Measurements from ENCODE around the gene DPF3.

The DPF3 gene

GRCh38 chr14:72847721-72848120, 46.2 kb downstream of the DPF3 start:
- DNase-seq: no peak

GRCh38 chr14:72845683-72846082, 48.2 kb downstream of the DPF3 start:
- intact Hi-C loops (cut with DNase I): no loop called here
- DNase-seq: no peak

More at GRCh38 chr14:72847721-72848120, 46.2 kb downstream of the DPF3 start:
- intact Hi-C loops (cut with DNase I): no loop called here

GRCh38 chr14:72845196-72845595, 48.7 kb downstream of the DPF3 start:
- intact Hi-C loops (cut with DNase I): no loop called here
- no peak for DNase-seq

- intact Hi-C loops (cut with DNase I): no loop called here
- DNase-seq: no peak
Observed at GRCh38 chr14:72844524-72844923, 49.4 kb downstream of the DPF3 start.

- no peak for DNase-seq
Observed at GRCh38 chr14:72839753-72840607, 53.9 kb downstream of the DPF3 start.

GRCh38 chr14:72839351-72839750, 54.5 kb downstream of the DPF3 start:
- intact Hi-C loops (cut with DNase I): no loop called here
- DNase-seq: no peak

More at GRCh38 chr14:72839753-72840607, 53.9 kb downstream of the DPF3 start:
- intact Hi-C loops (cut with DNase I): no loop called here

GRCh38 chr14:72836085-72836484, 57.8 kb downstream of the DPF3 start:
- intact Hi-C loops (cut with DNase I): no loop called here
- no peak for DNase-seq

GRCh38 chr14:72833174-72833573, 60.7 kb downstream of the DPF3 start:
- DNase-seq: no peak
- intact Hi-C loops (cut with DNase I): no loop called here

- intact Hi-C loops (cut with DNase I): no loop called here
- DNase-seq: no peak
Observed at GRCh38 chr14:72830786-72831594, 62.9 kb downstream of the DPF3 start.

- DNase-seq: no peak
- intact Hi-C loops (cut with DNase I): no loop called here
Observed at GRCh38 chr14:72830356-72830755, 63.5 kb downstream of the DPF3 start.

- intact Hi-C loops (cut with DNase I): no loop called here
- no peak for DNase-seq
Observed at GRCh38 chr14:72828604-72829003, 65.3 kb downstream of the DPF3 start.

- DNase-seq: no peak
- intact Hi-C loops (cut with DNase I): no loop called here
Observed at GRCh38 chr14:72826039-72826438, 67.9 kb downstream of the DPF3 start.

- intact Hi-C loops (cut with DNase I): no loop called here
- no peak for DNase-seq
Observed at GRCh38 chr14:72825486-72825885, 68.4 kb downstream of the DPF3 start.

GRCh38 chr14:72824051-72824450, 69.8 kb downstream of the DPF3 start:
- no peak for DNase-seq
- intact Hi-C loops (cut with DNase I): no loop called here

GRCh38 chr14:72822946-72823611, 70.8 kb downstream of the DPF3 start:
- DNase-seq: no peak
- intact Hi-C loops (cut with DNase I): no loop called here

- intact Hi-C loops (cut with DNase I): no loop called here
- DNase-seq: no peak
Observed at GRCh38 chr14:72818998-72819397, 74.9 kb downstream of the DPF3 start.

- no peak for DNase-seq
- intact Hi-C loops (cut with DNase I): no loop called here
Observed at GRCh38 chr14:72816287-72816686, 77.6 kb downstream of the DPF3 start.

- intact Hi-C loops (cut with DNase I): no loop called here
- no peak for DNase-seq
Observed at GRCh38 chr14:72815430-72815829, 78.5 kb downstream of the DPF3 start.

- intact Hi-C loops (cut with DNase I): loop anchor here (5.0 kb wide), 1 partner anchor 80 kb away; the partner anchor contains the start of gene DPF3
- DNase-seq: peak; percentile 44 to 94 (median 62)
Observed at GRCh38 chr14:72812292-72812851, 81.5 kb downstream of the DPF3 start.

GRCh38 chr14:72810201-72810600, 83.7 kb downstream of the DPF3 start:
- intact Hi-C loops (cut with DNase I): loop anchor here (5.0 kb wide), 1 partner anchor 82 kb away; the partner anchor contains the start of gene DPF3
- DNase-seq: no peak

- intact Hi-C loops (cut with DNase I): no loop called here
- DNase-seq: no peak
Observed at GRCh38 chr14:72809063-72809462, 84.8 kb downstream of the DPF3 start.
